Trophoblast cell (in vitro differentiated cells and primary cell): ENCODE measurements around the gene TMCC1.

Source experiments
- DNase-seq, 2 donors: peaks; one replicate each; pipeline ENCODE4 v3.0.0-alpha.2; 2016
- H2AFZ ChIP-seq: 2 replicates; pipeline ENCODE4 v1.6.1; 2013; ENCODE audit warnings: low read length, moderate library complexity, mild to moderate bottlenecking; ENCODE audit not compliant: insufficient read depth, poor library complexity
- H2AK5ac ChIP-seq: 2 replicates; pipeline ENCODE4 v1.6.1; 2013; ENCODE audit warnings: mild to moderate bottlenecking, low read length
- H2BK120ac ChIP-seq: 2 replicates; pipeline ENCODE4 v1.6.1; 2013; ENCODE audit warnings: low read length, mild to moderate bottlenecking, moderate library complexity; ENCODE audit not compliant: insufficient read depth, poor library complexity
- H2BK12ac ChIP-seq: 2 replicates; pipeline ENCODE4 v1.6.1; 2013; ENCODE audit warnings: mild to moderate bottlenecking, low read length, moderate library complexity
- H2BK5ac ChIP-seq: 2 replicates; pipeline ENCODE4 v1.6.1; 2013; ENCODE audit warnings: low read length, low read depth, moderate library complexity, mild to moderate bottlenecking; ENCODE audit not compliant: poor library complexity
- H3K14ac ChIP-seq: 2 replicates; pipeline ENCODE4 v1.6.1; 2013; ENCODE audit warnings: mild to moderate bottlenecking, low read length
- H3K18ac ChIP-seq: 2 replicates; pipeline ENCODE4 v1.6.1; 2013; ENCODE audit warnings: mild to moderate bottlenecking, low read length
- H3K23ac ChIP-seq: 2 replicates; pipeline ENCODE4 v1.6.1; 2013; ENCODE audit warnings: low read length
- H3K27ac ChIP-seq: 2 replicates; pipeline ENCODE4 v1.5.1; 2013; ENCODE audit warnings: low read depth, mild to moderate bottlenecking, inconsistent platforms, low read length, moderate library complexity
- H3K27me3 ChIP-seq: 2 replicates; pipeline ENCODE4 v1.6.1; 2013; ENCODE audit warnings: inconsistent platforms, mild to moderate bottlenecking, low read length, moderate library complexity; ENCODE audit not compliant: insufficient read depth
- H3K36me3 ChIP-seq, 2 experiments: 1 replicate in 1 of 2; 2 replicates in 1 of 2; pipeline ENCODE4 v1.6.1; 2013; ENCODE audit warnings: low read length in 2 of 2, mild to moderate bottlenecking in 2 of 2, moderate library complexity in 1 of 2; ENCODE audit not compliant: insufficient read depth in 2 of 2, control insufficient read depth in 1 of 2
- H3K4ac ChIP-seq: 2 replicates; pipeline ENCODE4 v1.6.1; 2013; ENCODE audit warnings: low read depth, mild to moderate bottlenecking, low read length, moderate library complexity
- H3K4me1 ChIP-seq, 2 experiments: 1 replicate in 1 of 2; 2 replicates in 1 of 2; pipeline ENCODE4 v1.6.1; 2013; ENCODE audit warnings: low read length in 2 of 2, mild to moderate bottlenecking in 2 of 2, moderate library complexity in 1 of 2; ENCODE audit not compliant: insufficient read depth in 2 of 2, control insufficient read depth in 1 of 2
- H3K4me2 ChIP-seq: 2 replicates; pipeline ENCODE4 v1.6.1; 2013; ENCODE audit warnings: inconsistent platforms, mild to moderate bottlenecking, low read length, moderate library complexity
- H3K4me3 ChIP-seq: 2 replicates; pipeline ENCODE4 v1.5.1; 2013; ENCODE audit warnings: mild to moderate bottlenecking, low read depth, low read length, inconsistent platforms
- H3K79me1 ChIP-seq: one replicate; pipeline ENCODE4 v1.6.1; 2013; ENCODE audit warnings: low read length
- H3K79me2 ChIP-seq: 2 replicates; pipeline ENCODE4 v1.6.1; 2013; ENCODE audit warnings: low read length, mild to moderate bottlenecking; ENCODE audit not compliant: control insufficient read depth, insufficient read depth, poor library complexity
- H3K9ac ChIP-seq: 2 replicates; pipeline ENCODE4 v1.6.1; 2013; ENCODE audit warnings: mild to moderate bottlenecking, low read length
- H3K9me3 ChIP-seq: 2 replicates; pipeline ENCODE4 v1.6.1; 2013; ENCODE audit warnings: low read depth, mild to moderate bottlenecking, control low read depth, inconsistent platforms, low read length; ENCODE audit not compliant: insufficient read depth
- H4K12ac ChIP-seq: 2 replicates; pipeline ENCODE4 v1.6.1; 2013; ENCODE audit warnings: low read depth, mild to moderate bottlenecking, low read length, moderate library complexity
- H4K8ac ChIP-seq: 2 replicates; pipeline ENCODE4 v1.6.1; 2013; ENCODE audit warnings: low read depth, mild to moderate bottlenecking, low read length, moderate library complexity
- H4K91ac ChIP-seq: one replicate; pipeline ENCODE4 v1.6.1; 2013; ENCODE audit warnings: low read depth, mild to moderate bottlenecking, low read length, moderate library complexity
- WGBS: extraction: QIAGEN DNeasy Blood & Tissue Kit; methylation state at CpG from one replicate; pipeline ENCODE4 v1.1.7; 2013; ENCODE audit warnings: missing lambda C conversion rate; ENCODE audit not compliant: insufficient read length, insufficient coverage; ENCODE audit errors: extremely low coverage; 5-methylcytosine and 5-hydroxymethylcytosine counted together

The TMCC1 gene

GRCh38 chr3:129938140-129938930 is 44.8 kb upstream of the TMCC1 start:
- Histone ChIP-seq H3K4me2 (no peak overlapping the region), H3K36me3 (no peaks in the 10 kb centered on the region), H3K27me3 (no peaks in the 10 kb centered on the region), H3K9ac (no peak overlapping the region), H2BK12ac (no peak overlapping the region), H4K8ac (no peak overlapping the region), H3K14ac (no peak overlapping the region), H3K79me2 (no peaks in the 10 kb centered on the region), H3K4me3 (no peak overlapping the region), H2BK120ac (no peak overlapping the region), H4K91ac (no peak overlapping the region), H3K18ac (no peak overlapping the region), H3K27ac (no peak overlapping the region), H4K12ac (no peak overlapping the region), H3K4me1 (no peaks in the 10 kb centered on the region), H3K79me1 (peaks cover 1% of the 10 kb centered on the region), H2BK5ac (no peak overlapping the region), H3K9me3 (no peaks in the 10 kb centered on the region), H3K4ac (no peak overlapping the region), H2AFZ (no peak overlapping the region), H3K23ac (no peak overlapping the region), H2AK5ac (no peak overlapping the region)
- no CpG with 5 or more reads among the region's 8 CpGs for WGBS
- DNase-seq: no peak

DNA sequence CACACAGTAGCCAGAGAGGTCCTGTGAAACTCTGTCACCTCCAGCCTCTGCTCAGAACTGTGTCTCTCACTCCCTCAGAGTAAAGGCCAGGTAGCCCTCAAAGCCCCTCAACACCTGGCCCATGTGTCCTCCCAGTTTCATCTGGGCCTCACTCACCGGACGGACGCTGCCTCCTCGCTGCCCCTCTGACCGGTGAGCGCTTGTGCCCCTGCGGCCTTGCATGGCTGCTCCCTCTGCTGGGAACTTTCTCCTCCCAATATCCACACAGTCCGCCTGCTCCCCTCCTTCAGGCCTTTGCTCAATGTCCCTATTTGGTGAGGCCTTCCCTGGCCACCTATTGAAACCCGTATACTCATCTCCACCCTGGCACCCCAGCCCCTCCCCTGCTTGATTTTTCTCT is 44.2 kb upstream of the TMCC1 start:
- no peaks in the 10 kb centered on the region for H3K36me3 ChIP-seq
- H3K27ac ChIP-seq: no peak overlapping the region
- no peaks in the 10 kb centered on the region for H3K4me1 ChIP-seq
- H3K23ac ChIP-seq: no peak overlapping the region
- H2BK5ac ChIP-seq: no peak overlapping the region
- H3K79me1 ChIP-seq: peaks cover 1% of the 10 kb centered on the region
- H2BK120ac ChIP-seq: no peak overlapping the region
- no peak for DNase-seq
- no peaks in the 10 kb centered on the region for H3K79me2 ChIP-seq
- H4K12ac ChIP-seq: no peak overlapping the region
- no peaks in the 10 kb centered on the region for H3K27me3 ChIP-seq
- H2BK12ac ChIP-seq: no peak overlapping the region
- H3K18ac ChIP-seq: no peak overlapping the region
- no peak overlapping the region for H3K9ac ChIP-seq
- H3K14ac ChIP-seq: no peak overlapping the region
- no CpG with 5 or more reads among the region's 9 CpGs for WGBS
- H3K4ac ChIP-seq: no peak overlapping the region
- H3K9me3 ChIP-seq: no peaks in the 10 kb centered on the region
- H4K91ac ChIP-seq: no peak overlapping the region
- H3K4me2 ChIP-seq: no peak overlapping the region
- no peak overlapping the region for H2AK5ac ChIP-seq
- no peak overlapping the region for H2AFZ ChIP-seq
- no peak overlapping the region for H3K4me3 ChIP-seq
- H4K8ac ChIP-seq: no peak overlapping the region

GRCh38 chr3:129936757-129937156 is 43.2 kb upstream of the TMCC1 start:
- H2AK5ac ChIP-seq: no peak overlapping the region
- no peaks in the 10 kb centered on the region for H3K79me2 ChIP-seq

DNA sequence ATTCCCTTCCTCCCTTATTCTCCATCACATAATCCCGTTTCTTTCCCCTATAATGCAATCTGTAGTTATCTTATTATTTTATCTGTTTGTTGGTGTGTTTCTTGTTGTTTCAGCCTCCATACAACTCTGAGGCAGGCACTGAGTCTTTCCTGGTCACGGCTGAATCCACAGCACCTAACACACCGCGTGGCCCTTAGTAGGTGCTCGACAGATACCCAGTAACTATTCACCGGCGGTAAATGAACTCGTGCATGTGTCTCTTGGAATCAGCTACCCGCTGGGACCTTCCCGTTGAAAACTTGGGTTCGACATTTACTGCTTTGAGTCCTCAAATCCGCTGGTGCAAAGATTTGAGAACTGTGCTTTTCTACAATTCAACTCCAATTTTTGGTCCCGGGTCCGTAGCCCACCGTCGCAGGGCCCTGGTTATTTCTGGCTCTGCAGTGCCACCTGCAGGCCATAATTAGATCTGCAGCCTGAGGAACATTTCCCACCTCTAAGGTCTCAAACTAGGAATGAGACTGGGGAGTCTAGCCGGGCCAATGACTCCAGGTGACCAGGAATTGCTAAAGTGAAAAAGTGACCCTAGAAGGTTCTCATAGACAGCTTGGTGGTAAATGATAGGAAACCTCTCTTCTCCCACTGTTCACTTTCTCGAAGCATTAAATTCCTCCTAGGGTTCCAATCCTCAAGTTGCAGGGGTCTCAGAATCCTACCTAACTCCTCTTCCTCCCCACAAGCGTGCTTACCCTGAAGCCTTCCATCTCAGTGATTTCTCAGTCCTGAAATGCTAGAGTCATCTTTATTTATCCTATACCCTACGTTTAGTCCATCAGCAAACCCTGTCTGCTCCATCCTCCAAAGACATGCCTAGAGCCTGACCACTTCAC is 41.0 kb upstream of the TMCC1 start:
- Histone ChIP-seq H3K14ac (no peak overlapping the region), H3K79me1 (peaks cover 1% of the 10 kb centered on the region), H2BK5ac (no peak overlapping the region), H3K18ac (no peak overlapping the region), H3K9me3 (no peaks in the 10 kb centered on the region), H3K4me2 (peak overlapping the region; percentile 47), H2AK5ac (no peak overlapping the region), H3K23ac (no peak overlapping the region), H4K12ac (no peak overlapping the region), H3K4me1 (no peaks in the 10 kb centered on the region), H4K91ac (no peak overlapping the region), H3K4ac (no peak overlapping the region), H3K9ac (no peak overlapping the region), H2AFZ (no peak overlapping the region), H2BK120ac (no peak overlapping the region), H3K4me3 (no peak overlapping the region), H2BK12ac (no peak overlapping the region), H3K27me3 (no peaks in the 10 kb centered on the region), H3K36me3 (no peaks in the 10 kb centered on the region), H4K8ac (no peak overlapping the region), H3K79me2 (no peaks in the 10 kb centered on the region), H3K27ac (no peak overlapping the region)
- 100% methylated on average over 1 of the region's 20 CpGs for WGBS
- DNase-seq: peak; percentile 14 to 66

More at GRCh38 chr3:129936757-129937156, 43.2 kb upstream of the TMCC1 start:
- no peak overlapping the region for H3K4ac ChIP-seq
- peaks cover 1% of the 10 kb centered on the region for H3K79me1 ChIP-seq
- no peak overlapping the region for H3K18ac ChIP-seq
- no peak overlapping the region for H2AFZ ChIP-seq
- H4K12ac ChIP-seq: no peak overlapping the region
- no peak overlapping the region for H4K91ac ChIP-seq
- H2BK120ac ChIP-seq: no peak overlapping the region
- H3K4me2 ChIP-seq: no peak overlapping the region
- no peaks in the 10 kb centered on the region for H3K9me3 ChIP-seq
- H3K23ac ChIP-seq: no peak overlapping the region
- H3K9ac ChIP-seq: no peak overlapping the region
- no peaks in the 10 kb centered on the region for H3K4me1 ChIP-seq
- WGBS: no CpG with 5 or more reads among the region's 6 CpGs
- H3K14ac ChIP-seq: no peak overlapping the region
- H3K36me3 ChIP-seq: no peaks in the 10 kb centered on the region
- no peak overlapping the region for H2BK5ac ChIP-seq
- H4K8ac ChIP-seq: no peak overlapping the region
- H3K27ac ChIP-seq: no peak overlapping the region
- DNase-seq: peak; percentile 48 to 70
- no peak overlapping the region for H2BK12ac ChIP-seq
- H3K27me3 ChIP-seq: no peaks in the 10 kb centered on the region
- H3K4me3 ChIP-seq: no peak overlapping the region
